HEK293T (cell line): ENCODE data around the gene HEG1.

Experiments used
- CTCF ChIA-PET: fragments of 350-600 bp; formaldehyde crosslinking; extraction: SDS; loops from one replicate; lab custom pipeline; 2021; ENCODE audit warnings: antibody characterized with exemption, inconsistent platforms; lab: Yijun Ruan, JAX
- POLR2A ChIA-PET: fragments of 350-600 bp; formaldehyde crosslinking; extraction: SDS; loops from one replicate; lab custom pipeline; 2020; ENCODE audit warnings: antibody characterized with exemption, inconsistent platforms; lab: Yijun Ruan, JAX
- DNase-seq: peaks from one replicate; pipeline ENCODE4 v3.0.0; 2012; ENCODE audit warnings: mixed read lengths; ENCODE audit errors: extremely low spot score
- ARNT ChIP-seq: fragments of 450-650 bp; IDR thresholded peaks from 2 replicates; pipeline ENCODE4 v1.6.1; 2017; ENCODE audit warnings: mild to moderate bottlenecking
- BHLHE40 ChIP-seq: fragments of 450-650 bp; IDR thresholded peaks from 2 replicates; pipeline ENCODE4 v1.6.1; 2016; ENCODE audit warnings: mild to moderate bottlenecking, moderate library complexity, borderline replicate concordance
- CTBP1 ChIP-seq: fragments of 450-650 bp; IDR thresholded peaks from 2 replicates; pipeline ENCODE4 v1.6.1; 2016; ENCODE audit warnings: borderline replicate concordance
- ELF4 ChIP-seq: fragments of 450-650 bp; IDR thresholded peaks from 2 replicates; pipeline ENCODE4 v1.6.1; 2017; ENCODE audit warnings: antibody characterized with exemption
- FOXA1 ChIP-seq: fragments of 450-650 bp; IDR thresholded peaks from 2 replicates; pipeline ENCODE4 v1.6.1; 2016; ENCODE audit warnings: mild to moderate bottlenecking
- FOXK2 ChIP-seq: fragments of 450-650 bp; IDR thresholded peaks from 2 replicates; pipeline ENCODE4 v1.6.1; 2016; ENCODE audit warnings: mild to moderate bottlenecking
- FOXM1 ChIP-seq: fragments of 450-650 bp; IDR thresholded peaks from 2 replicates; pipeline ENCODE4 v1.6.1; 2017; ENCODE audit warnings: mild to moderate bottlenecking, borderline replicate concordance
- HDGF ChIP-seq: fragments of 450-650 bp; IDR thresholded peaks from 2 replicates; pipeline ENCODE4 v1.6.1; 2017; ENCODE audit warnings: antibody characterized with exemption, borderline replicate concordance
- L3MBTL2 ChIP-seq: fragments of 450-650 bp; conservative IDR thresholded peaks from 2 replicates; pipeline ENCODE4 v1.6.1; 2016; ENCODE audit warnings: mild to moderate bottlenecking
- LEF1 ChIP-seq: fragments of 450-650 bp; IDR thresholded peaks from 2 replicates; pipeline ENCODE4 v1.6.1; 2017; ENCODE audit warnings: mild to moderate bottlenecking, borderline replicate concordance
- NFRKB ChIP-seq: fragments of 450-650 bp; IDR thresholded peaks from 2 replicates; pipeline ENCODE4 v1.6.1; 2016; ENCODE audit warnings: mild to moderate bottlenecking, moderate library complexity
- PKNOX1 ChIP-seq: fragments of 450-650 bp; IDR thresholded peaks from 2 replicates; pipeline ENCODE4 v1.6.1; 2016
- SP1 ChIP-seq: fragments of 450-650 bp; IDR thresholded peaks from 2 replicates; pipeline ENCODE4 v1.6.1; 2017
- SUZ12 ChIP-seq: fragments of 450-650 bp; IDR thresholded peaks from 2 replicates; pipeline ENCODE4 v1.6.1; 2016; ENCODE audit warnings: mild to moderate bottlenecking
- TARDBP ChIP-seq: fragments of 450-650 bp; IDR thresholded peaks from 2 replicates; pipeline ENCODE4 v1.6.1; 2016
- ZNF384 ChIP-seq: fragments of 450-650 bp; IDR thresholded peaks from 2 replicates; pipeline ENCODE4 v1.6.1; 2016

The HEG1 gene

GRCh38 chr3:124998247-124998630, 57.6 kb downstream of the HEG1 start:
- CTCF ChIA-PET, result no interaction called here
- POLR2A ChIA-PET, result no interaction called here
- DNase-seq, result no peak
- TF ChIP-seq ARNT (no peak), BHLHE40 (no peak), FOXM1 (no peak), NFRKB (no peak), FOXA1 (no peak), LEF1 (no peak), TARDBP (no peak), SP1 (no peak), ZNF384 (no peak), CTBP1 (no peak), SUZ12 (no peak), ELF4 (no peak), L3MBTL2 (no peak), PKNOX1 (no peak), FOXK2 (no peak), HDGF (no peak)

- ChIA-PET CTCF (no interaction called here), POLR2A (no interaction called here)
- DNase-seq, result no peak
- TF ChIP-seq FOXA1 (no peak), NFRKB (no peak), CTBP1 (no peak), TARDBP (no peak), BHLHE40 (no peak), ZNF384 (no peak), HDGF (no peak), LEF1 (no peak), ARNT (no peak)
Observed at GRCh38 chr3:124997303-124998246, 58.2 kb downstream of the HEG1 start.

GRCh38 chr3:124995460-124995994, 60.3 kb downstream of the HEG1 start:
- DNase-seq, result peak; percentile 46
- TF ChIP-seq FOXK2 (no peak), CTBP1 (no peak), L3MBTL2 (no peak)
- POLR2A ChIA-PET, result no interaction called here
- CTCF ChIA-PET, result no interaction called here

- no peak for DNase-seq
- no peak for TF ChIP-seq PKNOX1
- no peak for TF ChIP-seq SP1
- no peak for TF ChIP-seq FOXK2
- TF ChIP-seq LEF1, result no peak
- no peak for TF ChIP-seq L3MBTL2
- TF ChIP-seq FOXM1, result no peak
- no peak for TF ChIP-seq CTBP1
- no peak for TF ChIP-seq HDGF
- TF ChIP-seq SUZ12, result no peak
- TF ChIP-seq ELF4, result no peak
- no peak for TF ChIP-seq ZNF384
- no peak for TF ChIP-seq FOXA1
- no peak for TF ChIP-seq TARDBP
- no peak for TF ChIP-seq ARNT
- TF ChIP-seq BHLHE40, result no peak
- CTCF ChIA-PET, result no interaction called here
- POLR2A ChIA-PET, result no interaction called here
Observed at GRCh38 chr3:124993466-124993865, 62.3 kb downstream of the HEG1 start.

GRCh38 chr3:124992041-124992440, 63.8 kb downstream of the HEG1 start:
- POLR2A ChIA-PET, result no interaction called here
- no peak for TF ChIP-seq TARDBP
- TF ChIP-seq BHLHE40, result no peak
- TF ChIP-seq NFRKB, result no peak
- no peak for TF ChIP-seq CTBP1
- no peak for TF ChIP-seq ELF4
- TF ChIP-seq ARNT, result no peak
- TF ChIP-seq L3MBTL2, result no peak
- no peak for TF ChIP-seq SUZ12
- no peak for TF ChIP-seq FOXM1
- no peak for TF ChIP-seq SP1
- TF ChIP-seq LEF1, result no peak
- no peak for TF ChIP-seq FOXK2
- TF ChIP-seq PKNOX1, result no peak
- no peak for TF ChIP-seq FOXA1
- no peak for TF ChIP-seq HDGF
- no peak for TF ChIP-seq ZNF384
- CTCF ChIA-PET, result no interaction called here
- no peak for DNase-seq
